ENCODE measurements around the gene ANKRD27. TPM values are rescaled to one million over a fixed set of nuclear protein-coding genes. Genes with fewer than 3 reads are reported as not detected.

Gene ANKRD27
- total RNA-seq, 6 donors from 2014 or later: 31.3 to 46.1 (median 35.3) TPM

- Histone ChIP-seq H3K9me3 (no peaks in the 10 kb centered on the region), H3K36me3 (peaks cover 14 to 82% (median 49%) of the 10 kb centered on the region in 4 donors), H3K4me1 (no peaks in the 10 kb centered on the region), H3K27me3 (no peaks in the 10 kb centered on the region), H3K4me3 (no peak overlapping the region), H3K27ac (no peak overlapping the region)
- no peak for ATAC-seq (ENCODE audit: low FRiP score in 2 of 2)
- DNase-seq: no peak
- no peak for TF ChIP-seq CTCF (IDR thresholded peaks at IDR 0.05)
- TF ChIP-seq POLR2AphosphoS5 (IDR thresholded peaks at IDR 0.05): no peak
- no peak for TF ChIP-seq EP300 (IDR thresholded peaks at IDR 0.05)
- WGBS, 2 donors: 92 to 96% methylated on average over 15 of the region's 15 CpGs
Measured at GRCh38 chr19:32631381-32631780, 43.6 kb downstream of the ANKRD27 start.

GRCh38 chr19:32630338-32630737, 44.6 kb downstream of the ANKRD27 start:
- H3K36me3 ChIP-seq: peaks cover 19 to 81% (median 52%) of the 10 kb centered on the region in 4 donors
- no peak overlapping the region for H3K27ac ChIP-seq
- ATAC-seq (ENCODE audit: low FRiP score in 2 of 2): peak in 1 of 2 donors; percentile 26
- H3K4me1 ChIP-seq: no peaks in the 10 kb centered on the region
- WGBS, 2 donors: 100% methylated on average over 1 to 4 of the region's 14 CpGs
- H3K27me3 ChIP-seq: no peaks in the 10 kb centered on the region
- no peak overlapping the region for H3K4me3 ChIP-seq
- H3K9me3 ChIP-seq: no peaks in the 10 kb centered on the region
- no peak for TF ChIP-seq EP300 (IDR thresholded peaks at IDR 0.05)
- no peak for TF ChIP-seq POLR2A (IDR thresholded peaks at IDR 0.05)
- no peak for TF ChIP-seq CTCF (IDR thresholded peaks at IDR 0.05)
- peak in 1 of 2 donors; percentile 73 for DNase-seq

- no peak overlapping the region for H3K4me3 ChIP-seq
- peak in 1 of 2 donors; percentile 71 for DNase-seq
- no peak for TF ChIP-seq EP300 (IDR thresholded peaks at IDR 0.05)
- H3K9me3 ChIP-seq: no peaks in the 10 kb centered on the region
- H3K36me3 ChIP-seq: peaks cover 24 to 96% (median 70%) of the 10 kb centered on the region in 4 donors
- 86 to 91% methylated on average over 14 of the region's 15 CpGs for WGBS, 2 donors
- no peak for ATAC-seq (ENCODE audit: low FRiP score in 2 of 2)
- H3K27ac ChIP-seq: no peak overlapping the region
- no peaks in the 10 kb centered on the region for H3K27me3 ChIP-seq
- no peaks in the 10 kb centered on the region for H3K4me1 ChIP-seq
Measured at GRCh38 chr19:32627714-32628270, 47.2 kb downstream of the ANKRD27 start.

DNA sequence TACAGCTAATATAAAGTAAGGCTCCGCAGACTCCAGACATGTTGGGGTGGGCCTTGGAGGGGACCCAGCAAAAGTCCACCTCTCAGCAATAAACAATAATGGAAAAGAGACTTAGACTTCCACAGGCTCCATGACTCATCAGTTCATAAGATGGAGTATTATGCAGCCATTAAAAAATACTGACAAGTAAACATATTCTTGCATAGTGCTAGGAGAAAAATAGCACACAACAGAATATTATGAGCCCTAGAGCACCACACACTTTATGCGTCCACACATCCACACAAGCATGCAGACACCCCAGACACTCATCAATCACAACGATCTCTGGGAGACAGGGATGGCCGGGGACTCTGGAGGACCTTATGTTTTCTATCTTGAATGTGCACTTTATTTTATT, 48.0 kb downstream of the ANKRD27 start:
- peaks cover 24 to 97% (median 78%) of the 10 kb centered on the region in 4 donors for H3K36me3 ChIP-seq
- 93 to 100% methylated on average over 4 of the region's 4 CpGs for WGBS, 2 donors
- no peak overlapping the region for H3K4me3 ChIP-seq
- TF ChIP-seq POLR2AphosphoS5 (IDR thresholded peaks at IDR 0.05): no peak
- no peak for TF ChIP-seq EP300 (IDR thresholded peaks at IDR 0.05)
- no peak for TF ChIP-seq POLR2A (IDR thresholded peaks at IDR 0.05)
- no peak for TF ChIP-seq CTCF (IDR thresholded peaks at IDR 0.05)
- no peak for ATAC-seq (ENCODE audit: low FRiP score in 2 of 2)
- H3K9me3 ChIP-seq: no peaks in the 10 kb centered on the region
- H3K27me3 ChIP-seq: no peaks in the 10 kb centered on the region
- no peaks in the 10 kb centered on the region for H3K4me1 ChIP-seq
- no peak overlapping the region for H3K27ac ChIP-seq
- no peak for DNase-seq

DNA sequence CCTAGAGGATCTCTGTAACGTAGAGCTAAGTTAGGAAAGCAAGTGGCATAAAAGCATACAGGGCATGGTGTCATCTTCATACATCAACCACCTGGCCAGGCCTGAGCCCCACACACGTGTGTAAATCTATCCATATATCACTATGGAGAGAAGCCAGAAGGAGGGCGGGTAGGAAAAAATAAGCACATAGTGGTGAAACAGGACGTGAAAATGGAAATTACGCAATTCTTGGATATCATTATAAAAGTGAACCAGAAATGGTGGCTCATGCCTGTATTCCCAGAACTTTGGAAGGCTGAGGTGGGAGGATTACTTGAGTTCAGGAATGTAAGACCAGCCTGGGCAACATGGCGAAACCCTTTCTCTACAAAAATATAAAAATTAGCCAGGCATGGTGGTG, 50.6 kb downstream of the ANKRD27 start:
- WGBS, 2 donors: 83 to 86% methylated on average over 6 of the region's 6 CpGs
- Histone ChIP-seq H3K4me3 (no peak overlapping the region), H3K4me1 (no peaks in the 10 kb centered on the region), H3K27me3 (no peaks in the 10 kb centered on the region), H3K27ac (no peak overlapping the region), H3K9me3 (no peaks in the 10 kb centered on the region), H3K36me3 (peaks cover 10 to 99% (median 78%) of the 10 kb centered on the region in 4 donors)
- no peak for ATAC-seq (ENCODE audit: low FRiP score in 2 of 2)
- no peak for TF ChIP-seq POLR2AphosphoS5 (IDR thresholded peaks at IDR 0.05)
- no peak for TF ChIP-seq EP300 (IDR thresholded peaks at IDR 0.05)
- TF ChIP-seq POLR2A (IDR thresholded peaks at IDR 0.05): no peak
- no peak for TF ChIP-seq CTCF (IDR thresholded peaks at IDR 0.05)
- DNase-seq: no peak
